GM19395 (cell line): Measurements from ENCODE around the gene CELA3A.
A peak's percentile ranks its signal among the peaks of the same experiment; 100 is the strongest.

Source experiments
- ATAC-seq: cut with Tn5 transposase; IDR thresholded peaks from one replicate; pipeline ENCODE4 v1.9.1; 2021; ENCODE audit warnings: mild to moderate bottlenecking, moderate library complexity; ENCODE audit not compliant: unreplicated experiment

CELA3A gene

GRCh38 chr1:22045604-22046228, 44.3 kb downstream of the CELA3A start:
- ATAC-seq, result no peak

- ATAC-seq, result no peak
Observed at GRCh38 chr1:22048351-22049192, 47.1 kb downstream of the CELA3A start.

GRCh38 chr1:22050330-22050729, 48.9 kb downstream of the CELA3A start:
- ATAC-seq, result no peak

- ATAC-seq, result no peak
Observed at GRCh38 chr1:22051607-22052114, 50.2 kb downstream of the CELA3A start.

- peak; percentile 88 for ATAC-seq
Observed at GRCh38 chr1:22052115-22053016, 50.9 kb downstream of the CELA3A start, which contains the start of gene CDC42. Gene CDC42 (plus strand): TSS chr1:22052709. CDS start chr1:22078479, 25,770 bp downstream.

- ATAC-seq, result peak; percentile 25
Observed at GRCh38 chr1:22053017-22053860, 51.8 kb downstream of the CELA3A start.

- ATAC-seq, result no peak
Observed at GRCh38 chr1:22053861-22054770, 52.7 kb downstream of the CELA3A start.

GRCh38 chr1:22055463-22055862, 54.0 kb downstream of the CELA3A start:
- no peak for ATAC-seq

GRCh38 chr1:22056043-22056442, 54.6 kb downstream of the CELA3A start:
- ATAC-seq, result no peak

- ATAC-seq, result no peak
Observed at GRCh38 chr1:22056936-22057335, 55.5 kb downstream of the CELA3A start.

GRCh38 chr1:22057861-22058260, 56.4 kb downstream of the CELA3A start:
- ATAC-seq, result no peak
